Right lobe of liver (tissue), 4 donors: ENCODE results near the gene FXR2.

Experiments
- POLR2A ChIP-seq: fragments of 450-650 bp; IDR thresholded peaks from one replicate; pipeline ENCODE4 v1.6.1; 2017; ENCODE audit warnings: antibody characterized with exemption, mild to moderate bottlenecking
- TF ChIP-seq, protein P1 (sequence below), 4 donors: fragments of 200-600 bp in 3 of 4; fragments of 450-650 bp in 1 of 4; IDR thresholded peaks; one replicate each; pipeline versions ENCODE4 v1.5.1 to v1.8.0; 2016 to 2022; ENCODE audit warnings: antibody characterized with exemption in 4 of 4, mild to moderate bottlenecking in 2 of 4
- donor health status: DM: no; HTN: no; CAD: no.
- donor health status: DM: no; HTN: no; CAD: no.
- donor health status: DM: no; HTN: yes; CAD: no.

DNA sequence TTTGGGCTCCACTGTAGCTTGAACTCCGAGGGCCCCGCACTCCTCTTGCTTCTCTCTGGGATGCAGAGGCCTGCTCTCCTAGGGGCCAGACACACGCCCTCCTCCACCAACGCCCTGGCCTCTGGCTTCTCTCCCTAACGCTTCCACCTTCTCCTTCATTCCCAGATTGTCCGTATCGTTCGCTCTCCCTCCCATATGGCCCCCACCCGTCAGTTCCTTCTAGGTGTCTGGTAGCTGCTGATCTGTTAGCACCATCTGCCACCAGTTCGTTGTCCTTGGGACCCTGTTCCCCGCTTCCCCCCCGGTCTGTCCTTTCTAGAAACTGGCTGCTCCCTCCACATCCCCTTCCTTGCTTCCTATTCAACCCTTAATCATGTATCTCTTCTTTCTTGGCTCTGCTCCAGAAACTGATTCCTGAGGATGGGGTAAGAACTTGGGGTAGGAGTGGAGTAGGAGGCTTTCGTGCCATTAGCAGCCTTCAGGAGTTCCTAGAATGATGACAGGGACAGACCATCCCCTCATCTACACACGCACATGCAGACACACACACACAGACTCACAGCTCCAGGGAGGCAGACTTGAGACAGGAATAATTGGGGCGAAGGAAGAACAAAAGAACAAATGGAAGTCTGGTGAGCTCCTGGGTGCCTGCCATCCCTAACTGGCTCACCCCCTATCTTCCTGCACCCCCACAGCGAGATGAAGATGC lies 40.3 kb upstream of the FXR2 start:
- TF ChIP-seq POLR2A, result no peak
- TF ChIP-seq, protein P1, sequence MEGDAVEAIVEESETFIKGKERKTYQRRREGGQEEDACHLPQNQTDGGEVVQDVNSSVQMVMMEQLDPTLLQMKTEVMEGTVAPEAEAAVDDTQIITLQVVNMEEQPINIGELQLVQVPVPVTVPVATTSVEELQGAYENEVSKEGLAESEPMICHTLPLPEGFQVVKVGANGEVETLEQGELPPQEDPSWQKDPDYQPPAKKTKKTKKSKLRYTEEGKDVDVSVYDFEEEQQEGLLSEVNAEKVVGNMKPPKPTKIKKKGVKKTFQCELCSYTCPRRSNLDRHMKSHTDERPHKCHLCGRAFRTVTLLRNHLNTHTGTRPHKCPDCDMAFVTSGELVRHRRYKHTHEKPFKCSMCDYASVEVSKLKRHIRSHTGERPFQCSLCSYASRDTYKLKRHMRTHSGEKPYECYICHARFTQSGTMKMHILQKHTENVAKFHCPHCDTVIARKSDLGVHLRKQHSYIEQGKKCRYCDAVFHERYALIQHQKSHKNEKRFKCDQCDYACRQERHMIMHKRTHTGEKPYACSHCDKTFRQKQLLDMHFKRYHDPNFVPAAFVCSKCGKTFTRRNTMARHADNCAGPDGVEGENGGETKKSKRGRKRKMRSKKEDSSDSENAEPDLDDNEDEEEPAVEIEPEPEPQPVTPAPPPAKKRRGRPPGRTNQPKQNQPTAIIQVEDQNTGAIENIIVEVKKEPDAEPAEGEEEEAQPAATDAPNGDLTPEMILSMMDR (IDR thresholded peaks at IDR 0.05), result no peak
